Measurements from ENCODE around the gene IRF9. TPM values are rescaled to one million over a fixed set of nuclear protein-coding genes. Genes with fewer than 3 reads are reported as not detected.

IRF9 gene
- total RNA-seq, 2 donors from 2014 or later: 53.7 to 92.4 TPM

- no peak for DNase-seq (ENCODE audit: low spot score)
- intact Hi-C loops (cut with DNase I): no loop called here
Measured at GRCh38 chr14:24206260-24207103, 45.4 kb downstream of the IRF9 start.

- intact Hi-C loops (cut with DNase I): no loop called here
- DNase-seq (ENCODE audit: low spot score): no peak
Measured at GRCh38 chr14:24207104-24207551, 46.1 kb downstream of the IRF9 start.

GRCh38 chr14:24207625-24208024 lies 46.6 kb downstream of the IRF9 start:
- intact Hi-C loops (cut with DNase I): no loop called here
- no peak for DNase-seq (ENCODE audit: low spot score)

- intact Hi-C loops (cut with DNase I): no loop called here
- no peak for DNase-seq (ENCODE audit: low spot score)
Measured at GRCh38 chr14:24211311-24211710, 50.2 kb downstream of the IRF9 start.

GRCh38 chr14:24212924-24213865 lies 52.1 kb downstream of the IRF9 start, which contains the start of gene CHMP4A:
Gene CHMP4A, minus strand, starts transcription at chr14:24213488. Its CDS starts 49 bp downstream, at chr14:24213439.
- intact Hi-C loops (cut with DNase I): no loop called here

GRCh38 chr14:24213866-24214662 lies 53.0 kb downstream of the IRF9 start:
- no peak for DNase-seq (ENCODE audit: low spot score)
- intact Hi-C loops (cut with DNase I): no loop called here

More at GRCh38 chr14:24212924-24213865, 52.1 kb downstream of the IRF9 start, which contains the start of gene CHMP4A:
- DNase-seq (ENCODE audit: low spot score): peak; percentile 100

GRCh38 chr14:24215495-24216344 lies 54.7 kb downstream of the IRF9 start, which contains the start of gene MDP1:
Gene MDP1, minus strand, starts transcription at chr14:24216066. Its CDS starts 111 bp downstream, at chr14:24215955.
- peak; percentile 96 for DNase-seq (ENCODE audit: low spot score)
- intact Hi-C loops (cut with DNase I): no loop called here

Small RNAs within 50 kb of the gene (microRNA-seq; reads per million reads assigned to microRNA genes)
- gene MIR7703 (ENCODE audit: borderline microRNAs expressed in 2 of 2): 0 reads per million in 2 donors

Other genes starting within 250 kb of the IRF9 start
- gene DHRS4, start 207.5 kb upstream of the IRF9 start, total RNA-seq: 10 to 100 TPM; 15.4 to 16.9 TPM
- gene DHRS4L2, start 172.3 kb upstream of the IRF9 start, total RNA-seq: 10 to 100 TPM; 15.1 to 16.9 TPM
- under 1 TPM; 0.14 to 0.23 TPM for gene CARMIL3, start 109.3 kb upstream of the IRF9 start, total RNA-seq
- 1 to 10 TPM in 1 of 2 donors, under 1 TPM in 1; 0.32 to 1.3 TPM for gene CPNE6, start 89.7 kb upstream of the IRF9 start, total RNA-seq
- 10 to 100 TPM; 18.8 to 27.4 TPM for gene PCK2, start 67.0 kb upstream of the IRF9 start, total RNA-seq
- 10 to 100 TPM; 32.2 to 37.1 TPM for gene DCAF11, start 46.5 kb upstream of the IRF9 start, total RNA-seq
- gene NRL, start 46.3 kb upstream of the IRF9 start, total RNA-seq: 1 to 10 TPM; 1.1 to 1.4 TPM
- gene FITM1, start 30.6 kb upstream of the IRF9 start, total RNA-seq: under 1 TPM in 1 of 2 donors, not detected in 1; 0.38 TPM
- 100 to 1,000 TPM; 114 to 119 TPM for gene PSME1, start 25.1 kb upstream of the IRF9 start, total RNA-seq
- 10 to 100 TPM; 10.9 to 14.2 TPM for gene EMC9, start 19.7 kb upstream of the IRF9 start, total RNA-seq
- gene PSME2, start 14.7 kb upstream of the IRF9 start, total RNA-seq: 10 to 100 TPM; 72.6 to 97.7 TPM
- gene RNF31, start 13.8 kb upstream of the IRF9 start, total RNA-seq: 10 to 100 TPM; 34.9 to 53.7 TPM
- 1 to 10 TPM; 8.0 to 9.4 TPM for gene REC8, start 10.8 kb downstream of the IRF9 start, total RNA-seq
- 10 to 100 TPM; 24.9 to 30.6 TPM for gene IPO4, start 27.6 kb downstream of the IRF9 start, total RNA-seq
- gene TM9SF1, start 34.2 kb downstream of the IRF9 start, total RNA-seq: 10 to 100 TPM; 30.1 to 35.2 TPM
- not detected for gene TSSK4, start 44.4 kb downstream of the IRF9 start, total RNA-seq
- gene CHMP4A, start 52.2 kb downstream of the IRF9 start, total RNA-seq: 10 to 100 TPM; 41.8 to 42.7 TPM
- gene MDP1, start 54.8 kb downstream of the IRF9 start, total RNA-seq: 10 to 100 TPM; 22.1 to 23.1 TPM
- 100 to 1,000 TPM; 121 to 125 TPM for gene NEDD8, start 71.1 kb downstream of the IRF9 start, total RNA-seq
- gene GMPR2, start 71.7 kb downstream of the IRF9 start, total RNA-seq: 10 to 100 TPM; 34.4 to 42.0 TPM
- 10 to 100 TPM; 77.8 to 85.1 TPM for gene TINF2, start 81.4 kb downstream of the IRF9 start, total RNA-seq
- gene TGM1, start 101.9 kb downstream of the IRF9 start, total RNA-seq: 1 to 10 TPM in 1 of 2 donors, under 1 TPM in 1; 0.14 to 1.7 TPM
- 10 to 100 TPM; 14.5 to 17.3 TPM for gene RABGGTA, start 110.3 kb downstream of the IRF9 start, total RNA-seq
- gene DHRS1, start 138.5 kb downstream of the IRF9 start, total RNA-seq: 10 to 100 TPM; 14.0 to 17.9 TPM
- 10 to 100 TPM; 19.2 to 20.9 TPM for gene NOP9, start 138.6 kb downstream of the IRF9 start, total RNA-seq
- 10 to 100 TPM; 10.1 to 10.8 TPM for gene CIDEB, start 146.7 kb downstream of the IRF9 start, total RNA-seq
- 1 to 10 TPM; 2.5 to 4.0 TPM for gene LTB4R2, start 148.9 kb downstream of the IRF9 start, total RNA-seq
- 1 to 10 TPM; 5.6 TPM for gene LTB4R, start 150.2 kb downstream of the IRF9 start, total RNA-seq
- 10 to 100 TPM; 35.2 to 36.0 TPM for gene ADCY4, start 173.8 kb downstream of the IRF9 start, total RNA-seq
- 1 to 10 TPM; 8.5 to 9.2 TPM for gene RIPK3, start 178.7 kb downstream of the IRF9 start, total RNA-seq
- gene NFATC4, start 206.9 kb downstream of the IRF9 start, total RNA-seq: 10 to 100 TPM; 75.1 to 87.2 TPM
- 10 to 100 TPM; 13.1 to 15.1 TPM for gene NYNRIN, start 237.7 kb downstream of the IRF9 start, total RNA-seq